ENCODE results near the gene ANXA6. TPM values are rescaled to one million over a fixed set of nuclear protein-coding genes. Genes with fewer than 3 reads are reported as not detected.
"Not testable (repeated sequence)": the region's sequence is repeated elsewhere in the genome, so short reads cannot be mapped to it uniquely, and the experiment has no call there.

Gene ANXA6
- total and polyA plus RNA-seq, 9 of the 15 experiments (the other 6 are each of a cell fraction or from before 2014, with no cell fraction given) = 0.70 to 13.2 (median 8.3) TPM

DNA sequence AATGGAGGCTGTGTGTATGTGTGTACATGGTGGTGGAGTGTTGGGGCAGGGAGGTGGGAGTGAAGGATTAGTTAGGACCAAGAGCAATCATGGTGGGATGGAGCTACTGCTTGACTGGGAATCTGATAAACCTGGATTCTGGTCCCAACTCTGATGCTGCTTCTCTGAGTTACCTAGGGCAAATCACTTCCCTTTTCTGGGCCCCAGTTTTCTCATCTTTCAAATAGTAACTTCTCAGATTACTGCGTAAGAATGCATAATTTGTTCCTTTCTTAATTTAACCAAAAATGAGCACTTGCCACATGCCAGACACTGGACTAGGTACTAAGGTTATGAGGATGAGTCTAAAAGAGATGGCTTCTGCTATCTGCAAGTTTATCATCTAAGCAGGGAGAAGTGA lies 20.8 kb upstream of the ANXA6 start:
- intact Hi-C loops (cut with micrococcal nuclease) (no loop called here), in situ Hi-C loops (cut with MboI) (no loop called here)
- Histone ChIP-seq H3K9me3 (replicated peaks; ENCODE audit: control insufficient read depth, insufficient read depth, low read depth, low read length) (no peaks in the 10 kb centered on the region), H3K79me2 (ENCODE audit: control insufficient read depth, insufficient read depth, low read length) (no peaks in the 10 kb centered on the region), H3K9ac (ENCODE audit: insufficient read depth in 1 of 2, low read depth in 2 of 2, low read length in 2 of 2) (no peak overlapping the region), H3K9me1 (ENCODE audit: control insufficient read depth, insufficient read depth, low read length) (peaks cover 2% of the 10 kb centered on the region), H2AFZ (ENCODE audit: low read depth, low read length) (no peak overlapping the region), H4K20me1 (replicated peaks; ENCODE audit: control insufficient read depth, insufficient read depth, low read length) (0 out of 2 replicates have a peak, but pooled peaks cover 4% of the 10 kb centered on the region), H3K4me3 (no peak overlapping the region), H3K36me3 (ENCODE audit: control insufficient read depth, insufficient read depth, low read length) (no peaks in the 10 kb centered on the region), H3K27me3 (ENCODE audit: control insufficient read depth in 2 of 2, insufficient read depth in 2 of 2, low read length in 2 of 2) (peaks cover 0 to 14% of the 10 kb centered on the region in 2 experiments; a peak in 2 of 5 replicates), H3K4me1 (replicated peaks in 1 of 2; ENCODE audit: control insufficient read depth in 2 of 2, insufficient read depth in 2 of 2, low read length in 2 of 2) (no peaks in the 10 kb centered on the region), H3K27ac (ENCODE audit: extremely low read depth, low read depth, low read length) (no peak overlapping the region), H3K4me2 (ENCODE audit: insufficient read depth, low read length) (no peak overlapping the region)
- WGBS (ENCODE audit: insufficient coverage, low coverage, missing lambda C conversion rate) = 59% methylated on average over 1 of the region's 1 CpG
- no peak for ATAC-seq
- no peak for DNase-seq (ENCODE audit: extremely low read depth in 1 of 4, low spot score in 3 of 4)
- TF ChIP-seq L3MBTL2 (IDR thresholded peaks at IDR 0.05) (no peak), PML (IDR thresholded peaks at IDR 0.05; ENCODE audit: low read length) (no peak), ERF (CRISPR knock-in tag; IDR thresholded peaks at IDR 0.05) (no peak), CEBPG (CRISPR knock-in tag; IDR thresholded peaks at IDR 0.05) (no peak), CEBPG (tag; conservative IDR thresholded peaks at IDR 0.05 in 1 of 2, IDR thresholded peaks at IDR 0.05 in 1 of 2) (no peak), PURB (CRISPR knock-in tag; IDR thresholded peaks at IDR 0.05; ENCODE audit: low read depth) (no peak), SRF (CRISPR knock-in tag; IDR thresholded peaks at IDR 0.05) (no peak), RBM14 (IDR thresholded peaks at IDR 0.05; ENCODE audit: borderline replicate concordance, insufficient read depth, low read depth, low read length) (no peak), HMGN3 (IDR thresholded peaks at IDR 0.05; ENCODE audit: borderline replicate concordance, extremely low read depth, insufficient read length, low read depth, low read length) (no peak), BRD4 (IDR thresholded peaks at IDR 0.05) (no peak), HNRNPUL1 (IDR thresholded peaks at IDR 0.05; ENCODE audit: low read length) (no peak)
- TF ChIP-seq, protein P1, sequence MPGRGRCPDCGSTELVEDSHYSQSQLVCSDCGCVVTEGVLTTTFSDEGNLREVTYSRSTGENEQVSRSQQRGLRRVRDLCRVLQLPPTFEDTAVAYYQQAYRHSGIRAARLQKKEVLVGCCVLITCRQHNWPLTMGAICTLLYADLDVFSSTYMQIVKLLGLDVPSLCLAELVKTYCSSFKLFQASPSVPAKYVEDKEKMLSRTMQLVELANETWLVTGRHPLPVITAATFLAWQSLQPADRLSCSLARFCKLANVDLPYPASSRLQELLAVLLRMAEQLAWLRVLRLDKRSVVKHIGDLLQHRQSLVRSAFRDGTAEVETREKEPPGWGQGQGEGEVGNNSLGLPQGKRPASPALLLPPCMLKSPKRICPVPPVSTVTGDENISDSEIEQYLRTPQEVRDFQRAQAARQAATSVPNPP (IDR thresholded peaks at IDR 0.05; ENCODE audit: borderline replicate concordance, insufficient read depth, insufficient read length) = no peak
- CTCF ChIA-PET (ENCODE audit: low intra/inter-chr PET ratio) = no interaction called here
- no peak for FAIRE-seq
- POLR2A ChIA-PET = no interaction called here
- BruUV-seq (replicated peaks) = no TSS peak

DNA sequence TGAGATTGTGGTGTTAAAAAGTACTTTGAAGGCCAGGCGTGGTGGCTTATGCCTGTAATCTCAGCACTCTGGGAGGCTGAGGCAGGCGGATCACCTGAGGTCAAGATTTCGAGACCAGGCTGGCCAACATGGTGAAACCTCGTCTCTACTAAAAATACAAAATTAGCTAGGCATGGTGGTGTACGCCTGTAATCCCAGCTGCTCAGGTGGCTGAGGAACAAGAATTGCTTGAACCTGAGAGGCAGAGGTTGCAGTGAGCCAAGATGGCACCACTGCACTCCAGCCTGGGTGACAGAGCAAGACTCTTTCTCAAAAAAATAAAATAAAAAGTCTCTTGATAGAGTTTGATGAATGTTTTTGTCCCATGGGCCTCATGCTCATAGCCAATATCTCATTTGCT lies 18.7 kb upstream of the ANXA6 start:
- H2AFZ ChIP-seq (ENCODE audit: low read depth, low read length); H3K9ac ChIP-seq (ENCODE audit: insufficient read depth in 1 of 2, low read depth in 2 of 2, low read length in 2 of 2); in situ Hi-C loops (cut with MboI); DNase-seq (ENCODE audit: extremely low read depth in 1 of 4, low spot score in 3 of 4); H3K27ac ChIP-seq (ENCODE audit: extremely low read depth, low read depth, low read length); FAIRE-seq; H3K79me2 ChIP-seq (ENCODE audit: control insufficient read depth, insufficient read depth, low read length); H4K20me1 ChIP-seq (replicated peaks; ENCODE audit: control insufficient read depth, insufficient read depth, low read length); intact Hi-C loops (cut with micrococcal nuclease); H3K9me3 ChIP-seq (replicated peaks; ENCODE audit: control insufficient read depth, insufficient read depth, low read depth, low read length); ATAC-seq; H3K4me1 ChIP-seq (replicated peaks in 1 of 2; ENCODE audit: control insufficient read depth in 2 of 2, insufficient read depth in 2 of 2, low read length in 2 of 2); BruUV-seq (replicated peaks); H3K9me1 ChIP-seq (ENCODE audit: control insufficient read depth, insufficient read depth, low read length); H3K36me3 ChIP-seq (ENCODE audit: control insufficient read depth, insufficient read depth, low read length); CTCF ChIA-PET (ENCODE audit: low intra/inter-chr PET ratio); H3K4me2 ChIP-seq (ENCODE audit: insufficient read depth, low read length); H3K4me3 ChIP-seq: not testable (repeated sequence)
- POLR2A ChIA-PET = interaction anchor here (0.6 kb wide), 1 partner anchor 536 kb away, joined by 3 read pairs; the partner anchor contains the start of gene SYNPO
- peaks cover 0 to 14% of the 10 kb centered on the region in 2 experiments; a peak in 2 of 5 replicates for H3K27me3 ChIP-seq (ENCODE audit: control insufficient read depth in 2 of 2, insufficient read depth in 2 of 2, low read length in 2 of 2)
- 1% methylated on average over 5 of the region's 5 CpGs for WGBS (ENCODE audit: insufficient coverage, low coverage, missing lambda C conversion rate)
